ENCODE measurements around the gene KCNH4. TPM values are rescaled to one million over a fixed set of nuclear protein-coding genes. Genes with fewer than 3 reads are reported as not detected.
A peak's percentile ranks its signal among the peaks of the same experiment; 100 is the strongest.

KCNH4 gene
- total RNA-seq, 2 experiments from 2014 or later: not detected

DNA sequence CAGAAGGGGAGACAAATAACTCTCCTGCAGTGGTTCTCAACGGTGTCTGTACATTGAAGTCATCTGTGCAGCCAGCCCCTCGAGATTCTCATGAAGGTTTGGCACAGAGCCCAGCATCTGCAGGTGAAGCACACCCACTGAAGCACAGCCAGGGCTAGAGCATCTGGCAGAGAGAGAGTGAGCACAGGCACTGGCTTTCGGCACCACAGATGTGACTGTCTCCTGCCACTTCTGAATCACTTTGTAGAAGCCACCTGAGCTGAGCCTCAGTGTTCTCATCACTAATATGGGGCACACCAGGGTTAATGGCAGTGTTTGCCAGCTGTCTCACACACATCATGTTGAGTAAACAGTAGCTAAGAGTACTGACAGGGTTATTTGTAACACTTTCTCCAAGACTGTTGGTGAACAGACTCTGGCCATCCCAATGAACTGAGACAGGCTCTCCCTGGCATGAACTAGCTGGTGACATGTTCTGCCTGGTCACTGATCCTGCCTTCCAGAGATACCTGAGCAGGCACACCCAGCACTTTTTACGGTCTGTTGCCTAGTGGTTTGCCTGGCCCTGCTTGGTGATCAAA is 47.4 kb downstream of the KCNH4 start:
- peak overlapping the region; percentile 94 for H3K27ac ChIP-seq (ENCODE audit: low read depth, low read length, poor library complexity, severe bottlenecking)
- no peak overlapping the region for H2AFZ ChIP-seq (ENCODE audit: low read length)
- POLR2A ChIA-PET: interaction anchor here (0.6 to 1.7 kb wide), 6 partner anchors 9 to 295 kb away, joined by 3 to 6 read pairs (median 4); no protein-coding TSS in a partner anchor
- H4K20me1 ChIP-seq (ENCODE audit: insufficient read depth, low read length): 0 out of 2 replicates have a peak, but pooled peaks cover 5% of the 10 kb centered on the region
- CTCF ChIA-PET (ENCODE audit: unreplicated experiment): interaction anchor here (0.5 kb wide), 1 partner anchor 12 kb away, joined by 3 read pairs; the partner anchor contains the start of gene KAT2A
- peaks cover 69% of the 10 kb centered on the region for H3K36me3 ChIP-seq (ENCODE audit: insufficient read depth, low read length)
- no peaks in the 10 kb centered on the region for H3K9me2 ChIP-seq (ENCODE audit: insufficient read depth, low read length)
- peak overlapping the region; percentile 85 for H3K4me2 ChIP-seq (ENCODE audit: low read length)
- DNase-seq (ENCODE audit: low spot score): peak; percentile 97
- no TSS peak for BruUV-seq (replicated peaks)
- H3K4me1 ChIP-seq (ENCODE audit: insufficient read depth, low read length, poor library complexity, severe bottlenecking): peaks cover 69% of the 10 kb centered on the region
- peaks cover 66% of the 10 kb centered on the region for H3K79me2 ChIP-seq (ENCODE audit: insufficient read depth, low read depth, low read length)
- H3K9me3 ChIP-seq (ENCODE audit: low read length): no peaks in the 10 kb centered on the region
- intact Hi-C loops (cut with micrococcal nuclease; ENCODE audit: unreplicated experiment): loop anchor here (5.0 kb wide), 2 partner anchors 49 to 404 kb away; partner anchors contain the start of genes KCNH4 and NAGLU
- TF ChIP-seq CTCF (conservative IDR thresholded peaks at IDR 0.05; ENCODE audit: low read length): no peak
- TF ChIP-seq EZH2phosphoT487 (IDR thresholded peaks at IDR 0.05; ENCODE audit: borderline replicate concordance, low read depth, low read length): no peak
- H3K4me3 ChIP-seq (ENCODE audit: low read depth, low read length, poor library complexity, severe bottlenecking): peak overlapping the region; percentile 43

- POLR2A ChIA-PET: interaction anchor here (1.0 to 1.7 kb wide), 5 partner anchors 10 to 152 kb away, joined by 3 to 8 read pairs (median 4); partner anchors contain the start of gene KAT2A
- H4K20me1 ChIP-seq (ENCODE audit: insufficient read depth, low read length): 0 out of 2 replicates have a peak, but pooled peaks cover 5% of the 10 kb centered on the region
These were observed 48.0 kb downstream of the KCNH4 start for GRCh38 chr17:42132941-42133340.

More at GRCh38 chr17:42132941-42133340, 48.0 kb downstream of the KCNH4 start:
- no peak for DNase-seq (ENCODE audit: low spot score)
- Histone ChIP-seq H3K9me2 (ENCODE audit: insufficient read depth, low read length) (no peaks in the 10 kb centered on the region), H3K79me2 (ENCODE audit: insufficient read depth, low read depth, low read length) (peaks cover 63% of the 10 kb centered on the region), H3K36me3 (ENCODE audit: insufficient read depth, low read length) (peaks cover 72% of the 10 kb centered on the region), H2AFZ (ENCODE audit: low read length) (no peak overlapping the region), H3K27ac (ENCODE audit: low read depth, low read length, poor library complexity, severe bottlenecking) (peak overlapping the region; percentile 94), H3K4me2 (ENCODE audit: low read length) (peak overlapping the region; percentile 85), H3K4me1 (ENCODE audit: insufficient read depth, low read length, poor library complexity, severe bottlenecking) (peaks cover 69% of the 10 kb centered on the region), H3K4me3 (ENCODE audit: low read depth, low read length, poor library complexity, severe bottlenecking) (peak overlapping the region; percentile 43), H3K9me3 (ENCODE audit: low read length) (no peaks in the 10 kb centered on the region)
- intact Hi-C loops (cut with micrococcal nuclease; ENCODE audit: unreplicated experiment): loop anchor here (5.0 kb wide), 2 partner anchors 49 to 404 kb away; partner anchors contain the start of genes KCNH4 and NAGLU
- no peak for TF ChIP-seq EZH2phosphoT487 (IDR thresholded peaks at IDR 0.05; ENCODE audit: borderline replicate concordance, low read depth, low read length)
- TF ChIP-seq CTCF (conservative IDR thresholded peaks at IDR 0.05; ENCODE audit: low read length): no peak
- CTCF ChIA-PET (ENCODE audit: unreplicated experiment): interaction anchor here (0.5 kb wide), 1 partner anchor 12 kb away, joined by 3 read pairs; the partner anchor contains the start of gene KAT2A
- no TSS peak for BruUV-seq (replicated peaks)

Data from OCI-LY7 (cell line).